NCI-H524 treated with DMSO at 0.1 percent for 48 hours (cell line): Measurements from ENCODE around the gene ATP12A.
"Not testable (repeated sequence)": the region's sequence is repeated elsewhere in the genome, so short reads cannot be mapped to it uniquely, and the experiment has no call there.

Experiments used
- DNase-seq: peaks from one replicate; lab custom pipeline; 2025; lab: John Stamatoyannopoulos, UW

ATP12A gene

GRCh38 chr13:24688950-24689349 lies 8.7 kb downstream of the ATP12A start:
- no peak for DNase-seq

- DNase-seq = no peak
Measured at GRCh38 chr13:24691381-24691780, 11.2 kb downstream of the ATP12A start.

GRCh38 chr13:24692561-24692960 lies 12.4 kb downstream of the ATP12A start:
- no peak for DNase-seq

- peak; percentile 45 for DNase-seq
Measured at GRCh38 chr13:24693862-24694471, 13.8 kb downstream of the ATP12A start.

GRCh38 chr13:24694907-24695306 lies 14.7 kb downstream of the ATP12A start:
- DNase-seq = no peak

- no peak for DNase-seq
Measured at GRCh38 chr13:24698686-24699085, 18.5 kb downstream of the ATP12A start.

GRCh38 chr13:24699541-24699940 lies 19.3 kb downstream of the ATP12A start:
- DNase-seq = no peak

GRCh38 chr13:24700539-24700938 lies 20.3 kb downstream of the ATP12A start:
- DNase-seq = no peak

GRCh38 chr13:24706886-24707585 lies 26.8 kb downstream of the ATP12A start:
- no peak for DNase-seq

- DNase-seq = no peak
Measured at GRCh38 chr13:24709186-24709913, 29.1 kb downstream of the ATP12A start.

- DNase-seq = no peak
Measured at GRCh38 chr13:24713022-24713421, 32.8 kb downstream of the ATP12A start.

- DNase-seq = no peak
Measured at GRCh38 chr13:24716011-24716410, 35.8 kb downstream of the ATP12A start.

- DNase-seq = no peak
Measured at GRCh38 chr13:24716446-24716845, 36.2 kb downstream of the ATP12A start.

GRCh38 chr13:24717217-24717616 lies 37.0 kb downstream of the ATP12A start:
- no peak for DNase-seq

GRCh38 chr13:24718192-24718965 lies 38.2 kb downstream of the ATP12A start:
- DNase-seq = no peak

GRCh38 chr13:24719139-24719538 lies 38.9 kb downstream of the ATP12A start:
- DNase-seq = no peak

- DNase-seq = no peak
Measured at GRCh38 chr13:24723206-24723605, 43.0 kb downstream of the ATP12A start.

GRCh38 chr13:24724714-24725113 lies 44.5 kb downstream of the ATP12A start:
- no peak for DNase-seq

- peak; percentile 19 for DNase-seq
Measured at GRCh38 chr13:24725379-24725778, 45.2 kb downstream of the ATP12A start.

- DNase-seq = peak; percentile 21
Measured at GRCh38 chr13:24727731-24728601, 47.8 kb downstream of the ATP12A start.

GRCh38 chr13:24730873-24731567 lies 50.8 kb downstream of the ATP12A start:
- not testable (repeated sequence) for DNase-seq
